ENCODE data around the gene TBC1D22A.

The TBC1D22A gene

DNA sequence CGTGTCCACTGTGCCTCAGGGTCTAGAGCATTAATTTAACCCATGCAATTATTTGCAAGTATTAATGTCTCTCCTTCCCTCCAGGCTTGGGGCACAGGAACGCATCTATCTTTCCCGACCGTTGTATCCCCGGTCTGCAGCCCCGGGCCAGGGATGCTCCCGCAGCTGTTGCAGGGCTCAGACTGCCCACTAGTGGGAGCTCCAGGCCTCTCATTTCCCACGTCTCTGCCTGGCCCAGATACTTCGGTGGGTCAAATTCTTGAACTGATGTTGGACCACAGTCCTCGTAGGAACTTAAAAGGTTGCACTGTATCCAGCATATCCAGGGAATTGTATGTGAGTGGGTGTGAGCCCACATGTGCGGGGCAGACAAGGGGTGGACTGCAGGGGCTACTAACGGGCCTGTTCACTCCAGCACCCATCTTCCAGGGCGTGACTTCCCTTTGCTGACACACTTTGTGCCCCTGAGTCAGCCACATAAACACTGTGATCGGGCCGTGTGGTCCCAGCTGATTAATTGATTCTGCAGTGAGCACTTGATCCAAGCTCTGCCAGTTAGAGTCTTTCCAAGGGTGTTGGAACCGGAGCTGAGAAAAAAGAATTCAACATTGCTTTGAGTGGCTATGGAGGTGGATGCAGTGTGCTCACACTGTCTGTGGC, 451.3 kb downstream of the TBC1D22A start:
- DNase-seq: no peak

DNA sequence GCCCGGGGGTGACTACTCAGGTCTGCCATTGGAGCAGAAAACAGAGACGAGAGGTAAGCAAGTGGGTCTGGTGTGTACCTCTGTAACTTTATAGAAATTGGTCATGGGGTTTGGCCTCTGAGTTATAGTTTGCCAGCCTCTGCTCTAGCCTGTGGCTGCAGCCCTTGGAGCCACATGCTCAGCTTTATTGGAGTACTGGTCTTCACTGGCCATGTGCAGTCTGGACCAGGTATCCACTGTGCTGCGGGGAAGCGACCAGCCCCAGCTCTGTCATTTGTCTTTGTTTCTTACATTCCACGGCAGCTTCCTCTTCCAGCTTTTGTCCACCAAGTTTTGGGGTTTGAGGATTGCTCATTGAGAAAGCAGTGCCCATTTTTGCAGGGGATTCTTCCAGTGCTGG, 453.4 kb downstream of the TBC1D22A start:
- no peak for DNase-seq

DNA sequence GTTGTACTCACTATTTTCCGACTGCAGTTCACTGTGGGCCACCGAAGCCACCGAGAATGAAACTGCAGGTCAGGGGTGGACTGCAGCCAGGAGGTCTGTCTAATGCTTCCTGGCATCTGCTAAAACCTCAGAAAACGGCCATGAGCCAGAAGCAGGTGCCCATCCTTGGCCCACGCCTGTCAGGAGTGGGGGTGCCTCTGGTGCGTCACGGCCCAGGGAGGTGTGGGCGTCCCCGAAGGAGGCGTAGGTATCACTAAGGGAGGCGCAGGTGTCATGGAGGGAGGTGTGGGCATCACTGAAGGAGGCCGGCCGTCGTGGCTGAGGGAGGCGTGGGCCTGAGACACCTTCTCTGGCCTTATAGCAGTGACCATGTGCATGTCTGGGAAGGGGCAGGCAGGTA, 456.2 kb downstream of the TBC1D22A start:
- no peak for DNase-seq

DNA sequence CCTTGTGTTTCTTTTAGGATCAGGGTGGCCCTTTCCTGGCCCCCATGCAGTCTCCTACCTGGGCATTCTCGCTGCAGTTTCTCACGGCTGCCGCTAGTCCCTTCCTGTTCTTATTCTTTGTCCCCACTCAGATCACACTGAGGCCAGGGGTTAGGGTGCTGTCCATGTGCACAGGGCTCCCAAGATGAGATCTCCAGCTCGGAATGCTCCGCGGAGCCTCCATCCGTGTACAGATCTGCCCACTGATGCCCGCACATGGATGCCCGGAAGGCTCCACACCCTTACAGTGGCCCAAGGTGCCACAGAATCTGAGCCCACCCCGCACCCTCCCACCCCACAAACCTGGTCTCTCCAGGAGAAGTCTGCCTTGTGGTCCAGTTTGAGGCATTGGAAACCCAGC, 457.3 kb downstream of the TBC1D22A start:
- DNase-seq: no peak

DNA sequence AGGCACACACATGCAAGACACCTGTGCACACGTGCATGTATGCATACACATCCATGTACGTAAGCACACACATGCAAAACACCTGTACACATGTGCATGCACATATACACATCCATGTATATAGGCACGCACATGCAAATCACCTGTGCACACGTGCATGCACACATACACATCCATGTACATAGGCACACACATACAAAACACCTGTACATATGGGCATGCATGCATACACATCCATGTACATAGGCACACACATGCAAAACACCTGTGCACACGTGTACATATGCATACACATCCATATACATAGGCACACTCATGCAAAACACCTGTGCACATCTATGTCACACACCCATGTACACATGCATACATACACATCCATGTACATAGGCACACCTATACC, 458.3 kb downstream of the TBC1D22A start:
- no peak for DNase-seq

DNA sequence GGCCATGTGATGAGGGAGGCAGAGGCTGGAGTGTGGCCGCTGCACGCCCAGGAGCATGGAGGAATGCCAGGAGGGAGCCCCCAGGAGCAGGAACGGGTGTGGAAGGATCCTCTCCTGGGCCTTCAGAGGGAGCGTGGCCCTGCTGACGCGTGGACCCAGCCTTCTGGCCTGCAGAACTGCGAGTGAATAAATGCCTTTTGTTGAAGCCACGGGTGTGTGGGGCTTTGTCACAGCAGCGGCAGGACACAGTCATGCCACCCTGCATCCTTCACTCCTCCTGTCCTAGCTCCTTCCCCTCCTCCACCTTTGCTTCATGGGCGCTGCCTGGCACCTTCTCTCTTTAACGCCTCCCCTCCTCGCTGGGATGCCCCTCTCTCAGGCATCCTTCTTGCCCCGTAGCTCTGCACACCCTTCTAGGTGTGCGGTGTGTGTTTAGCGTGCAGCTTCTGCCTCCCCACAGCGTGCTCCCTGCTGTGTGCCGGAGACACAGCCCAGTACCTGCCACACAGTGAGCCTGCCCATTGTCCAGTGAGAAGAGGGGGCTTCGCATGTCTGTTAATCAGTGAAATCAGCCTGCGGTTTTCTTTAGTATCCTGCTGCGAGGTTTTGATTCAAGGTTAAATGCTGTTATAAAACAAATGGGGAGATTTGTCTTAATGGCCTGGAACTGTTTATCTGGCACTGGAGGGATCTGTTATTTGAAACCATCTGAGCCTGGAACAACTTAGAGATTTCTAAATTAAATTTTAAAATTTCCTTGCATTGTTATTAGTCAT, 459.6 kb downstream of the TBC1D22A start:
- no peak for DNase-seq
